Islet of Langerhans (tissue), 1 donor: Measurements from ENCODE around the gene SDF4.

Source experiments
- FAIRE-seq: peaks from one replicate; lab custom pipeline; 2011; peaks lifted over from hg19 to GRCh38; lab: Jason Lieb, UNC

Gene SDF4

GRCh38 chr1:1228187-1228586, 3.6 kb downstream of the SDF4 start:
- no peak for FAIRE-seq

GRCh38 chr1:1227386-1227785, 4.4 kb downstream of the SDF4 start:
- no peak for FAIRE-seq

GRCh38 chr1:1226566-1227362, 5.0 kb downstream of the SDF4 start:
- FAIRE-seq, result no peak

DNA sequence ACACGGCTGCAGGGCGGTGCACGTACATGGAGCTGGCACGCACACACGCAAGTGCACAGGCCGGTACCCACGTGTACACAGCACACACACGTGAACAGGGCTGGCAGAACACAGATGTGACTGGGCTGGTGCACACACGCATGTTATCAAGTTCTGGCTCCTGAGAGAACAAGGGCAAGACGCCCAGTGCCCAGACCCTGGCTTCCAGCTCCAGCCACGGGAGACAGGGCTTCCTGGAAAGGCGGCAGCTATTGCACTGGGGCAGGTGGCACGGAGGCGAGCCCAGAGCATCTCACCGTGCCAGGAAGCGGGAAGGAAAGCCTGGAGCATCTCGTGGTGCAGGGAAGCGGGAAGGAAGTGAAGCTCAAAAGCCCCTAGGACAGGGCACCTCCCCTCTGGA, 5.9 kb downstream of the SDF4 start:
- FAIRE-seq, result no peak

DNA sequence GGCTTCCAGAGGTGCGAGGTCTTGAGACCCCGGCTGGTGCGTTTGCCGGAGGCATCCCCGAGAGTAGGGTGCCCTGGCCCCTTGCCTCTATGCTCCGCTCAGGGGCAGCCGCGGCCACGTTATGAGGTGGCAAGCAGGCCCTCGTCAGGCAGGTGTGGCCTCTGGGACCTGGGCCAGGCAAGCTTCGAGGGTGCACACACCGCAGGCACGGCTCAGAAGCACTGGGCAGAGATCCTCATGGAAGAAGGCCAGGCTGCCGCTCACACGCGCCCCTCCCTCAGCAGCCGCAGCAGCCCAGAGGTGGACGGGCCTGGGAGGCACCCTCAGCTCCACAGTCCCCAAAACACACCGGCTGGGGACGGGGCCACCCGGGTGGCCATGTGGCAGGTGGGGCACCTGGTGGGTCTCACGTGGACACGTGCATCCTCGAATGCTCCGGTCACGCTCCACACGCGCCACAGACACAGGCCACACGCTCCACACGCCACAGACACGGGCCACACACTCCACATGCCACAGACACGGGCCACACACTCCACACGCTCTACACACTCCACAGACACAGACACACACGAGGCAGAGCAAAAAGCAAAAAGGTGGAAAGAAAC, 6.5 kb downstream of the SDF4 start:
- no peak for FAIRE-seq

- FAIRE-seq, result no peak
Measured at GRCh38 chr1:1223891-1224290, 7.9 kb downstream of the SDF4 start.

DNA sequence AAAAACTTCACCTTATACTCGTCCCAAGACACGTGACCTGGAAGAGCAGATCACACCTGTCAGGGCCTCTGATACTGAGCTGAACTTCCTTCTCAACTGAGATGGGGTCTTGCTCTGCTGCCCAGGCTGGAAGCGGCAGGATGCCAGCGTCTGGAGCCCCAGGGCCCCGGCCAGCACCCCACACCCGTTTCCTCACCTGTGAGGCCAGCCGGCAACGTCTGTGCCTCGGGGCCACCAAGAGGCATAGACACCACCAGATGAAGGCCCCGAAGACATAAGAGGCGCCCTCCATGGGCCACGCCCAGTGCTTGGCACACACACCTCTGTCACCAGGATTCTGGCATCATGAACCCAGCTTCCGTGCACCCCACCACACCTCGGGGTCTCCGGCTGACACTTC, 8.5 kb downstream of the SDF4 start:
- FAIRE-seq, result no peak

DNA sequence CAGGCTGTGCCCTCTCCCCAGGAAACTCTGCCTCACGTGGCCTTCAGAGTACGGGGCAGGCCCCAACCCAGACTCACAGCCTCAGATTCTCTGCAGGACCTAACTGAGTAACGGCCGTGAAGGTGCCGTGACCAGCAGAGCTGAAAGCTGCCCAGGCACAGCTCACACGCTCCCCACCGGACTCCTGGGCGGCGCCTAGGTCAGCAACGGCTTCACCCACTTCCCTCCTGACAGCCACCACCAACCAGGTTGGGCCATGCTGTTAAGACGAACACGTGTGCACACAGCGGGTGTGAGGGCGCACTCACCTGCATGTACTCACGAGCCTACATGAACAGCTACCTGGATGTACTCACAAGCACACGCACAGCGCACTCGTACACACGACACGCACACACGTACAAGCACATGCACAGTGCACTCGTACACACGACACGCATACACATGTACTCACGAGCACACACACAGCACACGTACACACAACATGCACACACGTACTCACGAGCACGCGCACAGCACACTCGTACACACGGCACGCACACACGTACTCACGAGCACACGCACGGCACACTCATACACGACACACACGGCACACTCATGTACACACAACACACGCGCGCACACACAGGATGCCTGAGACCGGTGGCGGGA, 9.1 kb downstream of the SDF4 start:
- no peak for FAIRE-seq

DNA sequence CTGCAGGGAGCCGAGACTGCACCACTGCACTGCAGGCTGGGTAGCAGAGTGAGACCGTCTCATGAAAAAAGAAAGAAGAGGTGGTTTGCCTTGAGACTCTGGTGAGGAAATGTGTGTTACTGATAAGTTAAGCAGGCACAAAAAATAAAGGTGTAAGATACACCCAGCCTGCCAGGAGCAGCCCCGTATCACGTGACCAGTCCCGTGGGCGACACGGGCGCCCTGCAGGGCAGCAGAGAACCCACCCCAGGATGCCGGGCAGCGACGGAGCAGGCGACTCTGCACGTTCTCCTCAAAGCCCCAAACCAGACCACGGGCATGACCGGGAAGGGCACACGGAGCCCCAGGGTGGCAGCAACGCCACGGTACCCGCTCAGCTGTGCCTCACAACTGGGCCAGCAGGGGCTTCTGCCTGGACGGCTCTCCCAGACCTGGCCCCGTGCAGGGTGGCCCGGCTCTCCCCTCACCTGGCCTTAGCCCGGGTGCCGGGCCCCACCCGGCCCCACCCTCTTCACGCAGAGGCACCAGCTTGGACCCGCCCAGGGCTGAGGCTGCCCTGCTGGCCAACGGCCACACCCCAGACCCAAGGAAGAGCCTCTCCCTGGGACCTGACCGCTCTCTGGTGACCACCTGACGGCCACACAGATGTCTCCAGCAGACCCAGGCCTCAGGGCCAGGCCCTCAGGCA, 9.8 kb downstream of the SDF4 start:
- FAIRE-seq, result no peak

DNA sequence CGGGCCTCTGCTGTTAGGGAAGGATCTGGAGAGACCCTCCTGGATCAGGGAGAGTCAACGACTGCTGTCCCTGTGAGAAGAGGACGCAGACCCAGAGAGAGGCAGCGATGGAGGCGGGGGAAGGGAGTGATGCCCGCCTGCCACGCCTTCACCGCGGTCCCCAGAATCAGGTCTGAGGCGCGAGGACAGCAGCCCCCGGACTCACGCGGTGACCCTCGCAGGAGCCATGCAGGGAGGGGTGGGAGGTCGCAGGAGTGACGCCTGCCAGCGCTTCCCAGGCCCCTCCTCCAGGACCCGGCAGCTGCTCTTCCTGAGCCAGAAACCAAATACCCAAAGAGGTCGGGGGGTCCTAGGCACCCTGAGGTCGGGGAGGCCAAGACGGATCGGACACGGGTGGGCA, 11.6 kb downstream of the SDF4 start:
- FAIRE-seq, result no peak

- no peak for FAIRE-seq
Measured at GRCh38 chr1:1219341-1219740, 12.5 kb downstream of the SDF4 start.

DNA sequence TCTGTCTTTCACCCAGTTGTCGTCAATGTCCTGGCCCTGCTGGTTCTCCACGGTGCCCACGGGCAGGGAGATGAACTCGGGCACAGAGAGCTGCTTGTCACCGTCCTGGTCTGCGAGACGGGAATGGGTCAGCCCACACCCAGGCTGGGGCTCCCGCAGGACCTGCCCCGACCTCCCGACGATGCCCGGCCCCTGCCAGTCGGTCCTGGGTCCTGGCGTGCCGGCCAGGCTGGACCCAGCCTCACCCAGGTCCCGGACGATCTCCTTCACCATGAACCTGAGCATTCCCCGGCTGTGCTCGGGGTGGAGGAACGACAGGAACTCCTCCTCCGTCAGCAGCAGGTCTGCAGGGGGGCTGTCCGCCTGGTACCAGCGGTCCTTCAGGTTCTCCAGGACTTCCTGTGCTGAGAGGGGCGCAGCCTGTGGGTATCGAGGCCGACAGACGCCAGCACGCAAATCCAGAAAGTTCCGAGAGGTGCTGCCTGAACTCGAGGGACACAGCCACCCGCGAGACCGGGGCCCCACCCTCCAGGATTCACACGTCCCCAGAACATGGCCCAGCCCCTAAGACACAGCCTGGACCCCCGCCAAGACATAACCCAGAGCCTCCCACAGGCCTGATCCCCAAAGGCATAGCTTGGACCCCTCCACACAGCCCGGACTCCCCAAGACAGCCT, 13.1 kb downstream of the SDF4 start:
- FAIRE-seq, result no peak

DNA sequence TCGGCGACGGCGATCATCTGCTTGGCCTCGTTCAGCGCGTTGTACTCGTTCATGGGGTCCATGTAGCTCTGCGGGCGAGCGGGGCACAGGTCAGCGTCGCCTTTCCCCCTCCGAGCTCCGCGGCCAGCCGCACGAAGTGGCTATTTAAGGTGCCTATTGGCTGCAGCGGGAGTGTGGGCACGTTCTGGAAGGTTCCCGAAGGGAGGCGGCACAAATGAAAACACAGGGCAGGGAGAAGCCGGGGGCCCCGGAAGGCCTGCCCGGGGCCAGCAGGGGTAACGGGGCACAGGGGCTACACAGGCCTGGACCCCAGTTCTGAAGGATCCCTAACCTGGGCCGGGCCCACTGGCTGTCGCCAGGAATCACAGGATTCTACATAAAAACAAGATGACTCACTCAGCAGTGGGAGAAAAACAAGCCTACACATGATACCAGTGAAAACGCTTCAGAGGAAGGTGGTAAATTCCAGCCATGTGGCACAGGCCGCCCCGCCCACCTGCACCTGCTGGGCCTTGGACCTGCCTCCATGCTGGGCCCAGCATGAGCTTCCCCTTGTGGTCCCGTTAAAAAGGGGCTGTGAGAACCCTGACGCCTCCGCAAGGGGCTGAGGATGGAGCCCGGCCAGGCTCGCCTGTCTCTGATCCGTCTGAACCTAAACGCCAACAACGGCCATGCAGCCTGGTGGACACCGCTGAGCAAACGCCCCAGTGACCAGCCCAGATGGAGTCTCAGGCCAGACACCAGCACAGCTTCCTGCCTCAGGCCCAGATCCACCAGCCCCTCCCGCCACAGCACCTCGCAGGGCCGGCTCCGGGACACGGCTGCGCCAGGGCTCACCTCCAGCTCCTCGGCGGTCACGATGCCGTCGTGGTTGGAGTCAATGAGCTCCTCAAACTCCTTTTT, 13.9 kb downstream of the SDF4 start:
- no peak for FAIRE-seq

- no peak for FAIRE-seq
Measured at GRCh38 chr1:1216770-1217620, 14.8 kb downstream of the SDF4 start.

GRCh38 chr1:1215881-1216605, 15.8 kb downstream of the SDF4 start:
- no peak for FAIRE-seq

GRCh38 chr1:1215080-1215676, 16.6 kb downstream of the SDF4 start:
- FAIRE-seq, result no peak

GRCh38 chr1:1213345-1214265, 18.2 kb downstream of the SDF4 start, which contains the start of gene TNFRSF4:
Gene TNFRSF4 (minus strand): TSS chr1:1214153. CDS start chr1:1214127, 26 bp downstream.
- no peak for FAIRE-seq

- no peak for FAIRE-seq
Measured at GRCh38 chr1:1212780-1213344, 18.9 kb downstream of the SDF4 start.
